Airway epithelial cell (primary cell): Measurements from ENCODE around the gene PIK3CA. TPM values are rescaled to one million over a fixed set of nuclear protein-coding genes. Genes with fewer than 3 reads are reported as not detected.

ENCODE experiments used
- total RNA-seq: library from RNA; depleted of rRNA; stranded (reverse); fragments of >200 nt; gene quantifications from 2 replicates; pipeline ENCODE4 v1.2.3, GENCODE V29; 2015

The PIK3CA gene
- 4.6 and 7.0 TPM in 2 replicates for total RNA-seq

DNA sequence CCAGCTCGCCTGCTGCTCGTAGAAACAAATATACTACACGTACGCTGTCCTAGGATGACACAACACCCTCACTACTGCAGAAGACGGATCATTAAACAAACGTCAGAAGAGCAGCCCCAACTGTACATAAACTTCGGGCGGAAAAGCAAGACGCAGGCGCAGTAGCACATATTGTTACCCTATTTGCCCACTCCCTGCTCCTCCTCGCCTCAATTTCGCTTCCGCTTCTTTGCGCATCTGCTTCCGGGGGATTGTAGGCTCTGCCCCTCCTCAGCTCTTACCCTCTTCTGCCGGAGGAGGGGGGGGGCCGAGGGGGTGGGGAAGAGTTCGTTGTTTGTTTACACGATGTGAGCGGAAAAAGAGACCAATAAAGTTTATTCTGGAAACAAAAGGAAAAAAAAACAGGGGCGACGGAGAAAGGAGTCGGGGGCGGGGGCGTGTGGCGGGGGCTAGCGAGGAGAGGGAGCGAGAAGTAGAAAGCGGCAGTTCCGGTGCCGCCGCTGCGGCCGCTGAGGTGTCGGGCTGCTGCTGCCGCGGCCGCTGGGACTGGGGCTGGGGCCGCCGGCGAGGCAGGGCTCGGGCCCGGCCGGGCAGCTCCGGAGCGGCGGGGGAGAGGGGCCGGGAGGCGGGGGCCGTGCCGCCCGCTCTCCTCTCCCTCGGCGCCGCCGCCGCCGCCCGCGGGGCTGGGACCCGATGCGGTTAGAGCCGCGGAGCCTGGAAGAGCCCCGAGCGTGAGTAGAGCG, at the start of gene PIK3CA:
Gene PIK3CA (plus strand): TSS at position 485 of the 743 bp plus-strand sequence. CDS start 50,469 bp downstream, outside the sequence.

DNA sequence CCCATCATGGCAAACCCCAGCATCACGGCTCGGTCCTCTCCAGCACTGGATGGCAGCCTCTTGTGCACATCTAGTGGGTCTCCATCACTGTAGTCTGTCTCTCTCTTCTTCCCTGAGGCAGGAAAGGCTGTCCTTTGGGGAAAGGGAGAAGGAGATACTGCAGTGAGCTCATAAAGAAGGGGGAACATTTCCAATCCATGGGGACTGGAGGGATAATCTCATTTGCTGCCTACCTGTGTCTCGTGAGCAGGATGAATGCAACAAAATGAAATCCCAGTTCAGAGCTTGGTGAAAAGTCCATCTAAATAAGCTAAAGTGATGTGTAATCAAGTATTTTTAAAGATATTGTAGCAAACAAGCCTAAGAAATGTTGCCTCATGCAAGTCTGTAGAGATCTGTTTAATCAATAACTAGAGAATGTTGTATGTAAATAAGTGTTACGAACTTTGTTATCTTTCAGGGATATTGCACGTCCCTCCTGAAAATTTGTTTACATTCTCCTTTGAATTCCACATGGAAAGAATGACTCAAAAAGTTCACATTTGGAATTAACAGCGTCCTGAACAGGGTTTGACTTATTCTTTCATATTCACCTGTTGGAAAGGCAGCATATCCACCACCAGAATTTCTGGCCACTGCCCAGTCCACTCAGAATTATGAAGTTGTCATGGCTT, 102.8 kb downstream of the PIK3CA start, which contains the start of gene KCNMB3:
Gene KCNMB3 (minus strand): TSS at position 312 of the 674 bp plus-strand sequence. CDS start 124 bp downstream, at position 188.

Other genes with a start within 250 kb of the PIK3CA start
- 11.7 and 12.8 TPM in 2 replicates for gene ZMAT3, start 76.5 kb upstream of the PIK3CA start, total RNA-seq
- gene KCNMB3, start 102.8 kb downstream of the PIK3CA start, total RNA-seq = 0.35 TPM in 1 of 2 replicates, not detected in the other
- gene ZNF639, start 174.7 kb downstream of the PIK3CA start, total RNA-seq = 19.5 and 26.2 TPM in 2 replicates
- gene MFN1, start 199.4 kb downstream of the PIK3CA start, total RNA-seq = 19.4 and 30.9 TPM in 2 replicates